DMS 273 (cell line): ENCODE measurements around the gene ZBTB9.
"Not testable (repeated sequence)": the region's sequence is repeated elsewhere in the genome, so short reads cannot be mapped to it uniquely, and the experiment has no call there.

Experiments used
- DNase-seq: peaks from one replicate; lab custom pipeline; 2025; ENCODE audit not compliant: unreplicated experiment; lab: John Stamatoyannopoulos, UW

ZBTB9 gene

DNA sequence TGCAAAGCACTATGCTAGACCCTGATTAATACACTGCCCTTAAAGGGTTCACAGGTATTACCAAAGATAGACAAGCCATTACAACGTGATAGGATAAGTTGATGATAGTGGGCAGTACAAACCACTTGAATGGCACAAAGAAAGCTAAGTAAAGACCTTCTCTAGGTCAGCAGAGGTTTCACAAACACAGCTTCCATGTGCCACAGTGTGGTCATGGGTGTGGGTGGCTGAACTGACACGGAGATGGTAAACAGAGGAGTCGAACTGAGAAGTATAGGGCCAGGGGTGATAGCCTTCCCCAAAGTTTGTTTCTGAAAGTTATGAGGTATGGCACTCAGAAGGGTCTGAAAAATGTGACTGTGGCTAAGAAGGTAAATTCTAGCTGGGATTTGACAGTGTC, 4.3 kb downstream of the ZBTB9 start:
- no peak for DNase-seq

- DNase-seq, result no peak
Observed at GRCh38 chr6:33459226-33459625, 4.8 kb downstream of the ZBTB9 start.

- no peak for DNase-seq
Observed at GRCh38 chr6:33466075-33466735, 11.8 kb downstream of the ZBTB9 start.

DNA sequence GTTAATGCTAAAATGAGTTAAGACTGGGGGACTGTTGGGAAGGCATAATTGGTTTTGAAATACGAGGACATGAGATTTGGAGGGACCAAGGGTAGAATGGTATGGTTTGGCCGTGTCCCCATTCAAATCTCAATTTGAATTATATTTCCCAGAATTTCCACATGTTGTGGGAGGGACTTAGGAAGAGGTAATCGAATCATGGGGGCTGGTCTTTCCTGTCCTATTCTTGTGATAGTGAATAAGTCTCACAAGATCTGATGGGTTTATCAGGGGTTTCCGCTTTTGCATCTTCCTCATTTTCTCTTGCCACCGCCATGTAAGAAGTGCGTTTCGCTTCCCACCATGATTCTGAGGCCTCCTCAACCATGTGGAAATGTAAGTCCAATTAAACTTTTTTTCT, 12.7 kb downstream of the ZBTB9 start:
- no peak for DNase-seq

GRCh38 chr6:33469661-33470060, 15.3 kb downstream of the ZBTB9 start:
- DNase-seq, result no peak

DNA sequence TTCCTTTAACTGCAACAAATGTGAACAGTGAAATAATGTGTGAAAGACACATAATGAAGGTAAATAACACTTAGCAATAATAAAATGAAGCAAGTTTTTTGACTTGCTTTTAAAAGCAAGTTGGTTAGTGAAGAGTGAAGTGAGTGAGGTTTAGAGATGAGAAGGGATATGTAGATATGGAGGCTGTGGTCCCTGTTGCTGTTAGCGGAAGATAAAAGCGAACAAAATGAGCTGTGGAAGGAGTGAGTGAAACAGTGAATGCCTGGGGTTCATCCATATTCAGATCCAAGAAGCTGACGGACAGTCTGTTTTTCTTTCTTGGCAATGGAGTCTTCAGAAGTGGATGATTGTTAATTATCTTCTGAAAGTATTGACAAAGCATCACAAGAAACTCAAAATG, 23.5 kb downstream of the ZBTB9 start:
- DNase-seq, result no peak

- DNase-seq, result peak; percentile 28
Observed at GRCh38 chr6:33481192-33481591, 26.8 kb downstream of the ZBTB9 start.

DNA sequence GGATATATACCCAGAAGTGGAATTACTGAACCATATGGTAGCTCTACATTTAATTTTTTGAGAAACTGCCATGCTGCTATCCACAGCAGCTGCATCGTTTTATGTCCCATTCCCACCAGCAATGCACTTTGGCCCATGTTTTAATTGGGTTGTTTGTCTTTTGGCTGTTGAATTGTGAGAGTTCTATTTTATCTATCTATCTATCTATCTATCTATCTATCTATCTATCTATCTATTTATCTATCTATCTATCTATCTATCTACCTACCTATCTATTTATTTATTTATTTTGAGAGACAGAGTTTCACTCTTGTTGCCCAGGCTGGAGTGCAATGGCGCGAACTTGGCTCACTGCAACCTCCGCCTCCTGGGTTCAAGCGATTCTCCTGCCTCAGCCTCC, 28.2 kb downstream of the ZBTB9 start:
- not testable (repeated sequence) for DNase-seq

DNA sequence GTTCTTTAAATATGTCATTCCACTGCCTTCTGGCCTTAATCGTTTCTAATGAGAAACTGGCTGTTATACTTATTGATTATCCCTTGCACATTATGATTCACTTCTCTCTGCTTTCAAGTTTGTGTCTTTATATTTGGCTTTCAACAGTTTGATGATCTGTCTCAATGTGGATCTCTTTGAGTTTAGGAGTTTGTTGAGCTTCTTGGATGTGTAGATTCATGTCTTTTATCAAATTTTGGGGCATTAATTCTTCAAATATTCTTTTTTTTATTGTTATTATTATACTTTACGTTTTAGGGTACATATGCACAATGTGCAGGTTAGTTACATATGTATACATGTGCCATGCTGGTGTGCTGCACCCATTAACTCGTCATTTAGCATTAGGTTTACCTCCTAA, 29.3 kb downstream of the ZBTB9 start:
- no peak for DNase-seq

- DNase-seq, result not testable (repeated sequence)
Observed at GRCh38 chr6:33484673-33485262, 30.4 kb downstream of the ZBTB9 start.

- not testable (repeated sequence) for DNase-seq
Observed at GRCh38 chr6:33485680-33486079, 31.3 kb downstream of the ZBTB9 start.

DNA sequence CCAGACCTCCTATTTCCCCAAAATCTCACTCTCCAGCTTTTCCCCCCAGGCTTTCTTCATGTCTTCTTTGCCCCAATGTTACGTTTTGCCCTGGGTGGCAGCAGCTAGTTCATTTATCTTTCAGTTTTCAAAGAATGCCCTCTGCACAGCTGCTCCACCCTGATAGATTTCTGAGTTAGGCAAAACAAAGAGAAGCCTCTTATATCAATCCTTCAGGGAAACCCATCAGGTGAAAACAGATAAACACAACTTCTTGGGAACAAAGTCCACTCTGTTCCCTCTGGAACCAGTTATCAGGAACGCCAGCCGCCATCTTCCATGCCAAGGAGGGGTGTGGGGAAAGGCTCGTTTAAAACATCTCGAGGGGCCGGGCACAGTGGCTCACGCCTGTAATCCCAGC, 34.0 kb downstream of the ZBTB9 start:
- no peak for DNase-seq

DNA sequence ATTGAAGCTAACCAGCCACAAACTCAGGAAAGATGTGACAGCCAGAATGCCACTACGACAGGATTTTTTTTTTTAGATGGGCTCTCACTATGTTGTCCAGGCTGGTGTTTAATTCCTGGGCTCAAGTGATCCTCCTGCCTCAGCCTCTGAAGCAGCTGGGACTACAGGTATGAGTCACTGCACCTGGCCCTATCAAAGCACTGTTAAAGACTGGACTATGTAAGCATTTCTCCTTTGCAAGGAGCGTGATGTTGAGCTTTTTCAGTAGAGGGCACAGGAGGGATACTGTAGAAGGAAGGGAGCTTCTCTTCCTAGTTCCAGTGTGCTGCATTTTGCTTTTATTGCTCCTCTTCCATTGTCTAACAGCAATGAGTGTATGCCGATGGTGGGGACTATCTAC, 35.8 kb downstream of the ZBTB9 start:
- DNase-seq, result no peak

- DNase-seq, result no peak
Observed at GRCh38 chr6:33490621-33491020, 36.2 kb downstream of the ZBTB9 start.

DNA sequence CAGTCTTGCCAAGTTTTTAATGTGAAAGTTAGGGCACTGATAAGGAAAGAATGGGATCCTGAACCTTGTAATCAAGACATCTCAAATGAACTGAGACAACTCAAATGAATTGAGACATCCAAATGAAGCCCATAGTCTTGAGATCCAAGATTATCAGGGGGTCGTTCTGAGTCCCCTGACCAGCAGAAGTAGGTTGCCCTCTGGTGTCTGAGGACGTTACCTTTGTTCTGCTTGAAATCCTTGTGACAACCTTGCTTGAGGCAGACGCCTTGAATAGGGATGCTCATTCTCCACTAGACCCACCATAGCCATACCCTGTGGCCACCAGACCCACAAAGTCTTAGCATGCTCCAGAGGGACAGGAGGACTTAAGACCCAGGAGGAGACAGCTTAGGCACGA, 37.7 kb downstream of the ZBTB9 start:
- peak; percentile 10 for DNase-seq

DNA sequence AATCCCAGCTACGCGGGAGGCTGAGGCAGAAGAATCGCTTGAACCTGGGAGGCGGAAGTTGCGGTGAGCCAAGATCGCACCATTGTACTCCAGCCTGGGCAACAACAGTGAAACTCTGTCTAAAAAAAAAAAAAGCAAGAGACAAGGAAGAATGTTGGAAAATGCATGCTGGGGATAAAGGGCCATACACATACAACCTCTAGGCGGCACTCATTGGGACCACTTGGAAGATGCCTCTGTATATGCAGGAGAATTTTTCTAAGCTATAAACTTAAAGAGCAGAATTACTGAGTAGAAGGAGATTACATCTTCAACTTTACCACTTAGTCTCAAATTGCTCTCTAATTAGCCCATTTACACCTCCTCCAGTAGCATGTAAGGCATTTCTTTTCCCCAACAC, 42.8 kb downstream of the ZBTB9 start:
- DNase-seq, result no peak

GRCh38 chr6:33502486-33502885, 48.1 kb downstream of the ZBTB9 start:
- DNase-seq, result no peak

DNA sequence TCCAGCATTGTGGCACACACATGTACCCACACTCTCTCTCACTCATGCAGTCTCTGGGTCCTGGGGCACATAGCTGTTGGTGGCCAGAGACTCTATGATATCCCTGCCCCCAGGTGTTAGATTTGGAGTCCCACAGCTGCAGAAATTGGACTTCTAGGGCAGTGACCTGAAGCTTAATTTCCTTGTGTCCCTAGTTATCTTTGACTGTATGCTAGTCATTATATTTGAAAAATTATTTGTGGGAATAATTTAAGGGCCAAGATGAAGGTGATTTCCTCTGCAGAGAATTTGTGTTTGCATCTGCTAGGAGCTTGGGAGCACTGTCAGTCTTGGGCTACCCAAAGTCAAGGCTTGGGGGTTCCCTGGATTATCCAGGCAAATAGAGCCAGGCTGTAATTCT, 50.1 kb downstream of the ZBTB9 start:
- no peak for DNase-seq

GRCh38 chr6:33505548-33506370, 51.4 kb downstream of the ZBTB9 start:
- DNase-seq, result no peak
